Heart left ventricle (tissue), 13 donors: ENCODE measurements around the gene CYP27C1.

Experiments used
- POLR2A ChIP-seq, 2 donors: fragments of 450-650 bp; IDR thresholded peaks; one replicate each; pipeline ENCODE4 v1.6.1; 2017; ENCODE audit warnings: antibody characterized with exemption in 2 of 2, mild to moderate bottlenecking in 2 of 2, moderate library complexity in 2 of 2
- TF ChIP-seq, protein P1 (sequence below), 12 donors: fragments of 200-600 bp; sonication (generic) in 4 of 12; IDR thresholded peaks; one replicate each; pipeline versions ENCODE4 v1.5.0 to v1.8.0; 2018 to 2022; ENCODE audit warnings: antibody characterized with exemption in 12 of 12, mild to moderate bottlenecking in 5 of 12
- donor health status: ischemic (EF 13 %, LVEDD 7.1; RV severe dilation, severe dysfunction).
- donor health status: DM: no; HTN: yes; CAD: no.
- donor health status: DM: no; HTN: no; CAD: no.
- donor health status: ischemic (EF 25% LVEDD 6.9; RV normal size, moderate dysfunction).
- donor health status: ischemic (EF 25% LVEDD 5.7; RV mildly dilated, moderate dysfunction).
- donor health status: ischemic (EF 35%, LVEDD 5.7; RV mildly dilated, moderate dysfunction).
- donor health status: nonischemic (EF 11% LVEDD 7.7; RV severe dilation, severe dysfunction).
- donor health status: DM: yes; HTN: yes; CAD: no.
- donor health status: PGD.
- donor health status: ischemic (EF 29% LVEDD 5.4; RV normal size, mild dysfunction).
- donor health status: nonischemic (EF 23%, LVEDD 6.1; RV moderate dilation, normal function).

DNA sequence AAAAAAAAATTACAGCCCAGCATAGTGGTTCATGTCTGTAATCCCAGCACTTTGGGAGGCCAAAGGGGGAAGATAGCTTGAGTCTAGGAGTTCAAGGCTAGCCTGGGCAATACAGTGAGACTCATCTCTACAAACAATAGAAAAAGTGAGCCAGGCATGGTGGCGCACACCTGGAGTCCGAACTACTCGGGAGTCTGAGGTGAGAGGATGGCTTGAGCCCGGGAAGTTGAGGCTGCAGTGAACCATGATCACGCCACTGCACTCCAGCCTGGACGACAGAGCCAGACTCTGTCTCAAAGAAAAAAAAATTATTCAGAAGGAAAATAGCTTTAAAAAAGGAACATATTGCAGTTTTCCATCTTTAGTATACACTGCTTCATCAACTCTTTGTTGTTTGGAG is 47.8 kb downstream of the CYP27C1 start:
- no peak for TF ChIP-seq POLR2A (IDR thresholded peaks at IDR 0.05)
- TF ChIP-seq, protein P1, sequence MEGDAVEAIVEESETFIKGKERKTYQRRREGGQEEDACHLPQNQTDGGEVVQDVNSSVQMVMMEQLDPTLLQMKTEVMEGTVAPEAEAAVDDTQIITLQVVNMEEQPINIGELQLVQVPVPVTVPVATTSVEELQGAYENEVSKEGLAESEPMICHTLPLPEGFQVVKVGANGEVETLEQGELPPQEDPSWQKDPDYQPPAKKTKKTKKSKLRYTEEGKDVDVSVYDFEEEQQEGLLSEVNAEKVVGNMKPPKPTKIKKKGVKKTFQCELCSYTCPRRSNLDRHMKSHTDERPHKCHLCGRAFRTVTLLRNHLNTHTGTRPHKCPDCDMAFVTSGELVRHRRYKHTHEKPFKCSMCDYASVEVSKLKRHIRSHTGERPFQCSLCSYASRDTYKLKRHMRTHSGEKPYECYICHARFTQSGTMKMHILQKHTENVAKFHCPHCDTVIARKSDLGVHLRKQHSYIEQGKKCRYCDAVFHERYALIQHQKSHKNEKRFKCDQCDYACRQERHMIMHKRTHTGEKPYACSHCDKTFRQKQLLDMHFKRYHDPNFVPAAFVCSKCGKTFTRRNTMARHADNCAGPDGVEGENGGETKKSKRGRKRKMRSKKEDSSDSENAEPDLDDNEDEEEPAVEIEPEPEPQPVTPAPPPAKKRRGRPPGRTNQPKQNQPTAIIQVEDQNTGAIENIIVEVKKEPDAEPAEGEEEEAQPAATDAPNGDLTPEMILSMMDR (IDR thresholded peaks at IDR 0.05), result no peak
